GM23338 (cell line): ENCODE results near the gene UBA6. TPM values are rescaled to one million over a fixed set of nuclear protein-coding genes. Genes with fewer than 3 reads are reported as not detected.

Experiments used
- ATAC-seq: fragments of 200-7000 bp; cut with Tn5 transposase; 3 replicates; pipeline ENCODE4 v1.9.1; 2020
- DNase-seq: peaks from one replicate; pipeline ENCODE4 v3.0.0-alpha.2; 2015; ENCODE audit warnings: low spot score
- H2AFZ ChIP-seq: fragments of 200-600 bp; sonication (generic); 2 replicates; pipeline ENCODE4 v1.8.0; 2016; ENCODE audit warnings: antibody characterized with exemption, mild to moderate bottlenecking, moderate library complexity
- H3F3A ChIP-seq: fragments of 200-600 bp; sonication (generic); replicated peaks from 2 replicates; pipeline ENCODE4 v1.8.0; 2017; ENCODE audit warnings: antibody characterized with exemption, mixed run types, low read depth
- H3K27ac ChIP-seq: fragments of 200-600 bp; sonication (generic); 2 replicates; pipeline ENCODE4 v1.6.1; 2016; ENCODE audit warnings: low read depth
- H3K27me3 ChIP-seq: fragments of 200-600 bp; sonication (generic); 2 replicates; pipeline ENCODE4 v1.8.0; 2016; ENCODE audit warnings: mild to moderate bottlenecking, mixed run types, moderate library complexity; ENCODE audit not compliant: insufficient read depth
- H3K36me3 ChIP-seq: fragments of 200-600 bp; sonication (generic); 2 replicates; pipeline ENCODE4 v1.8.0; 2016; ENCODE audit warnings: mild to moderate bottlenecking; ENCODE audit not compliant: insufficient read depth
- H3K4me1 ChIP-seq: fragments of 200-600 bp; sonication (generic); 2 replicates; pipeline ENCODE4 v1.8.0; 2016; ENCODE audit warnings: mild to moderate bottlenecking, moderate library complexity; ENCODE audit not compliant: insufficient read depth
- H3K4me2 ChIP-seq: fragments of 200-600 bp; sonication (generic); 2 replicates; pipeline ENCODE4 v1.7.1; 2017; ENCODE audit warnings: mixed run types
- H3K4me3 ChIP-seq: fragments of 200-600 bp; sonication (generic); 2 replicates; pipeline ENCODE4 v1.6.1; 2016; ENCODE audit warnings: mixed run types
- H3K79me2 ChIP-seq: fragments of 200-600 bp; sonication (generic); replicated peaks from 2 replicates; pipeline ENCODE4 v1.8.0; 2017; ENCODE audit warnings: mild to moderate bottlenecking; ENCODE audit not compliant: insufficient read depth
- H3K9me2 ChIP-seq: fragments of 200-600 bp; sonication (generic); 2 replicates; pipeline ENCODE4 v1.8.0; 2017; ENCODE audit not compliant: insufficient read depth
- H4K20me1 ChIP-seq: fragments of 200-600 bp; sonication (generic); replicated peaks from 2 replicates; pipeline ENCODE4 v1.8.0; 2017; ENCODE audit warnings: mild to moderate bottlenecking; ENCODE audit not compliant: insufficient read depth
- H3K27ac Mint-ChIP-seq: 2 replicates; pipeline ENCODE4 v1.8.0; 2020; ENCODE audit warnings: inconsistent platforms, mild to moderate bottlenecking, moderate library complexity, mixed read lengths
- H3K27me3 Mint-ChIP-seq: 3 replicates; pipeline ENCODE4 v1.8.0; 2022; ENCODE audit warnings: low read depth, mild to moderate bottlenecking, moderate library complexity, mixed read lengths, inconsistent platforms; ENCODE audit not compliant: insufficient read depth, poor library complexity
- H3K36me3 Mint-ChIP-seq: 3 replicates; pipeline ENCODE4 v1.8.0; 2021; ENCODE audit warnings: low read depth, mild to moderate bottlenecking, inconsistent platforms, moderate library complexity, mixed read lengths
- H3K4me1 Mint-ChIP-seq: 3 replicates; pipeline ENCODE4 v1.8.0; 2020; ENCODE audit warnings: mild to moderate bottlenecking, inconsistent platforms, mixed read lengths
- H3K4me3 Mint-ChIP-seq: 3 replicates; pipeline ENCODE4 v1.8.0; 2021; ENCODE audit warnings: moderate library complexity, mild to moderate bottlenecking, inconsistent platforms, mixed read lengths
- H3K9me3 Mint-ChIP-seq: 3 replicates; pipeline ENCODE4 v1.8.0; 2020; ENCODE audit warnings: moderate library complexity, mild to moderate bottlenecking, inconsistent platforms, mixed read lengths
- CREB1 ChIP-seq: fragments of 250-450 bp; sonication (Bioruptor Pico); IDR thresholded peaks from 2 replicates; pipeline ENCODE4 v1.5.0; 2020; ENCODE audit warnings: low read depth, mild to moderate bottlenecking, moderate library complexity
- CTCF ChIP-seq, 2 experiments: fragments of 200-600 bp in 1 of 2; sonication (generic) in 1 of 2; conservative IDR thresholded peaks; 2 replicates each; pipeline versions ENCODE4 v1.5.1 to v1.6.1; 2016 to 2017; ENCODE audit warnings: antibody characterized with exemption in 2 of 2, low read depth in 2 of 2, mild to moderate bottlenecking in 2 of 2, moderate library complexity in 1 of 2
- ETS1 ChIP-seq: IDR thresholded peaks from 2 replicates; pipeline ENCODE4 v1.6.1; 2016; ENCODE audit warnings: antibody characterized with exemption
- EZH2 ChIP-seq: fragments of 200-600 bp; sonication (generic); IDR thresholded peaks from one replicate; pipeline ENCODE4 v1.8.0; 2017; ENCODE audit warnings: antibody characterized with exemption, mild to moderate bottlenecking, low read depth; ENCODE audit not compliant: unreplicated experiment
- EZH2phosphoT487 ChIP-seq: fragments of 200-600 bp; sonication (generic); IDR thresholded peaks from one replicate; pipeline ENCODE4 v1.8.1; 2018; ENCODE audit warnings: antibody characterized with exemption; ENCODE audit not compliant: unreplicated experiment
- JUNB ChIP-seq: IDR thresholded peaks from one replicate; pipeline ENCODE4 v1.6.1; 2016; ENCODE audit warnings: antibody characterized with exemption; ENCODE audit not compliant: unreplicated experiment
- NANOG ChIP-seq: IDR thresholded peaks from 2 replicates; pipeline ENCODE4 v1.6.1; 2016; ENCODE audit warnings: antibody characterized with exemption, borderline replicate concordance
- POLR2AphosphoS5 ChIP-seq: IDR thresholded peaks from 2 replicates; pipeline ENCODE4 v1.6.1; 2016; ENCODE audit warnings: antibody characterized with exemption, low read depth
- REST ChIP-seq: IDR thresholded peaks from one replicate; pipeline ENCODE4 v1.6.1; 2018; ENCODE audit warnings: antibody characterized with exemption; ENCODE audit not compliant: unreplicated experiment
- ZNF114 ChIP-seq: fragments of 250-450 bp; sonication (Bioruptor Pico); IDR thresholded peaks from 2 replicates; pipeline ENCODE4 v1.5.0; 2020; ENCODE audit warnings: mild to moderate bottlenecking, moderate library complexity
- ZNF331 ChIP-seq: fragments of 250-450 bp; sonication (Bioruptor Pico); IDR thresholded peaks from 2 replicates; pipeline ENCODE4 v1.5.0; 2020; ENCODE audit warnings: low read depth, mild to moderate bottlenecking, moderate library complexity
- ZNF462 ChIP-seq: fragments of 250-450 bp; sonication (Bioruptor Pico); IDR thresholded peaks from 2 replicates; pipeline ENCODE4 v1.5.0; 2020; ENCODE audit warnings: mild to moderate bottlenecking, moderate library complexity
- polyA plus RNA-seq: library from polyadenylated mRNA; unstranded; fragments of >200 nt; fragmentation: Nextera tagmentation; extraction: Ambion mirVana; gene quantifications from 2 replicates; pipeline ENCODE4 v1.2.1, GENCODE V29; 2016
- total RNA-seq: library from RNA; depleted of rRNA; stranded (reverse); fragments of >200 nt; shearing (Covaris generic); gene quantifications from 2 replicates; pipeline ENCODE4 v1.2.3, GENCODE V29; 2014

Gene UBA6
- total and polyA plus RNA-seq, 2 experiments from 2014 or later = 17.6 to 77.3 TPM

- Histone ChIP-seq H2AFZ (peak overlapping the region; percentile 38), H3K36me3 (no peaks in the 10 kb centered on the region), H3K27ac (no peak overlapping the region), H3K27me3 (no peaks in the 10 kb centered on the region), H4K20me1 (no peaks in the 10 kb centered on the region), H3K79me2 (no peaks in the 10 kb centered on the region), H3K9me2 (no peaks in the 10 kb centered on the region), H3K4me2 (peak overlapping the region; percentile 25; the same call in 1 of the 2 replicates), H3F3A (no peaks in the 10 kb centered on the region), H3K4me1 (peaks cover 7% of the 10 kb centered on the region; the same call in 1 of the 2 replicates), H3K4me3 (no peak overlapping the region)
- Mint-ChIP-seq H3K36me3 (no peaks in the 10 kb centered on the region), H3K27ac (peak overlapping the region; percentile 75), H3K27me3 (no peaks in the 10 kb centered on the region), H3K9me3 (no peaks in the 10 kb centered on the region), H3K4me3 (no peak overlapping the region), H3K4me1 (peaks cover 11% of the 10 kb centered on the region; the same call in 2 of the 3 replicates)
- ATAC-seq = peak; percentile 62
- peak; percentile 55 for DNase-seq
- TF ChIP-seq REST = no peak
- TF ChIP-seq ZNF462 = no peak
- no peak for TF ChIP-seq CTCF (conservative IDR thresholded peaks at IDR 0.05; ENCODE audit: low read depth in 2 of 2)
- TF ChIP-seq ETS1 = no peak
- TF ChIP-seq EZH2 = no peak
- TF ChIP-seq POLR2AphosphoS5 = no peak
- TF ChIP-seq JUNB = no peak
- no peak for TF ChIP-seq ZNF114 (CRISPR knock-in tag)
- TF ChIP-seq CREB1 (CRISPR knock-in tag) = no peak
- TF ChIP-seq NANOG = no peak
- TF ChIP-seq EZH2phosphoT487 = no peak
- no peak for TF ChIP-seq ZNF331
Measured at GRCh38 chr4:67575232-67576058, 125.5 kb downstream of the UBA6 start.
